ENCODE data around the gene TRAIP. TPM values are rescaled to one million over a fixed set of nuclear protein-coding genes. Genes with fewer than 3 reads are reported as not detected.

TRAIP gene
- total and polyA plus RNA-seq, 2 donors (not counting 1 experiment from before 2014, with no cell fraction given) = 5.0 to 8.7 TPM

DNA sequence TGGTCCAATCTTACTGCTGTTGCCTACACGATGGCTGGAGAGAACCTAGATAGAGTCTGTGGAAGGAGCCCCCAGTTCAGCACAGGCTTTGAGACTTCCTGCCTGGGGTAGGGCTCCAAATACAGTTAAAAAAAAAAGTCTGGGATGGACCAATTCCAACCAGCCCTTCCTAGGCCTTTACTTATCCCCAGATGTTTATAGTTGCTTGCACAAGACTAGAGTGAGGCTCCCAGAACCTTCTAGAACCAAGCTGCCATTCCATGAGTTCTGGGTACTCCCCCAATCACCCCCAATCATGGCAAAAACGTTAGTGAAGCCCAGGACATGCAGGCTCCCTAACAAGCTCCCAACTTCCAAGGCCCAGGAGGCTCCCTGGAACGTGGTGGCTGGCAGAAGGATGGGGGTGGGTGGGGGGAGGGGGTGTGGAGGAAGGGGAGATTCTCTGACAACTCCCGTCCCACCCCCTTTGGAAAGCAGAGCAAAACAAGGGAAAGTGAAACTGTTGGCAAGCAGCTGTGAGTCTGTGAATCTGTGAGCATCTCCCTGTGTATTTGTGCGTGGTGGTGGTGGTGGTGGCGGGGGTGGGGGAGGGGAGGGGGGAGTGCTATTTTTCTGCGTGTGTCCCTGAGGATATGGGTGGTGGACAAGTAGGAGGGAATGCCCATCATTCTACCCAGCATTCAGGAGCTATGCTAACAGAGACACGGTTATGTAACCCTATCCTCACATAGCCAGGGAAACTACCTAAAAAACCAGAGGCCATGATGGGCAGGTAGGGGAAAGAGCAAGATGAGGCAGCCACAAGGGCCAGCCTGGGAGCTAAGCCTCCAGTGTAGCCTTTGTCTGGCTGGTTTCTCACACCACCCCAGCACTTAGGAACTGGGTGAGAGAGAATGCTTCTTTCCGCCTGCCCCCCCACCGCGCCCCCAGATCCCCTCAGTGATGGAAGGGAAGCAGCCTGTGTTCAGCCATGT lies 45.3 kb upstream of the TRAIP start:
- Histone ChIP-seq H3K4me1 (ENCODE audit: control insufficient read depth in 2 of 2, insufficient read depth in 2 of 2, low read length in 2 of 2) (peaks cover 13 to 34% of the 10 kb centered on the region in 2 donors), H3K4me3 (ENCODE audit: control extremely low read depth in 1 of 5, extremely low read depth in 1 of 5, insufficient read depth in 1 of 5, low read depth in 2 of 5, low read length in 4 of 5) (no peak overlapping the region), H3K36me3 (replicated peaks in 1 of 2; ENCODE audit: control extremely low read depth in 1 of 2, control insufficient read depth in 1 of 2, extremely low read depth in 1 of 2, insufficient read depth in 2 of 2, low read length in 1 of 2) (no peaks in the 10 kb centered on the region), H3K27me3 (replicated peaks in 1 of 4; ENCODE audit: control extremely low read depth in 1 of 4, control insufficient read depth in 3 of 4, insufficient read depth in 4 of 4, low read length in 3 of 4) (no peaks in the 10 kb centered on the region), H3K79me2 (ENCODE audit: control insufficient read depth, insufficient read depth, low read length) (no peaks in the 10 kb centered on the region), H3K9me3 (ENCODE audit: control extremely low read depth in 1 of 3, control insufficient read depth in 2 of 3, insufficient read depth in 1 of 3, low read length in 2 of 3) (peaks cover 0 to 6% (median 0%) of the 10 kb centered on the region in 3 donors), H2AFZ (ENCODE audit: insufficient read depth, low read depth, low read length, poor library complexity, severe bottlenecking) (no peak overlapping the region), H3K4me2 (replicated peaks; ENCODE audit: low read depth, low read length, poor library complexity, severe bottlenecking) (no peak overlapping the region), H3K9ac (ENCODE audit: low read length) (no peak overlapping the region), H4K20me1 (ENCODE audit: control insufficient read depth, insufficient read depth, low read length, poor library complexity, severe bottlenecking) (no peaks in the 10 kb centered on the region), H3K27ac (ENCODE audit: low read length in 2 of 2) (no peak overlapping the region)
- 59% methylated on average over 5 of the region's 11 CpGs for WGBS (ENCODE audit: insufficient coverage)
- no peak overlapping the region for H3K4me3 Mint-ChIP-seq
- no peaks in the 10 kb centered on the region for H3K27me3 Mint-ChIP-seq
- CTCF ChIA-PET = no interaction called here
- TF ChIP-seq EZH2 (IDR thresholded peaks at IDR 0.05; ENCODE audit: borderline replicate concordance, insufficient read depth, low read depth, low read length, poor library complexity, severe bottlenecking) (no peak), CTCF (IDR thresholded peaks at IDR 0.05) (no peak)
- intact Hi-C loops (cut with micrococcal nuclease) = no loop called here
- DNase-seq (no peak), ATAC-seq (ENCODE audit: low read depth) (no peak)
- no peak overlapping the region for H3K27ac Mint-ChIP-seq
- peaks cover 22% of the 10 kb centered on the region for H3K4me1 Mint-ChIP-seq
- H3K9me3 Mint-ChIP-seq (ENCODE audit: insufficient read depth) = no peaks in the 10 kb centered on the region
- POLR2A ChIA-PET = interaction anchor here (0.5 to 0.6 kb wide), 4 partner anchors 29 to 98 kb away, joined by 3 to 11 read pairs (median 6); partner anchors contain the start of gene INKA1
